ENCODE results near the gene KRT77. TPM values are rescaled to one million over a fixed set of nuclear protein-coding genes. Genes with fewer than 3 reads are reported as not detected.

Gene KRT77
- total RNA-seq, 1 donor from 2014 or later = not detected

DNA sequence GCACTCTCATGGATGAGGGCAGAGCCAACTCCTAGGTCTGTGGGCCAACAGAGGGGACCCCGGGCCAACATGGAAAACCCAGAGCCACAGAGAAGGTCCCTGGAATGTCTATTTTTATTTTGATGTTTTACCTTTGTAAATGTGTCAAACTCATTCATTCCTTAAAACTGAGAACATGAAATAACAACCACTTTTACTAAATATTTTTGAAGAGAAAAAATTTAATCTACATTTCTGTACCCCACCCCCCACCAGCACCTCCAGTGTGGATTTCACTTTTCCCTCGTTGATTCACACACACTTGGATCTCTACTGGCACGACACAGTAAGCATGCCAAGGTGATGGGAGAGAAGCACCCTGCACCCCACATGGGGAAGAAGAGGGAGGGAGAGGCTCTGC is 6.7 kb downstream of the KRT77 start:
- intact Hi-C loops (cut with DNase I) = no loop called here

DNA sequence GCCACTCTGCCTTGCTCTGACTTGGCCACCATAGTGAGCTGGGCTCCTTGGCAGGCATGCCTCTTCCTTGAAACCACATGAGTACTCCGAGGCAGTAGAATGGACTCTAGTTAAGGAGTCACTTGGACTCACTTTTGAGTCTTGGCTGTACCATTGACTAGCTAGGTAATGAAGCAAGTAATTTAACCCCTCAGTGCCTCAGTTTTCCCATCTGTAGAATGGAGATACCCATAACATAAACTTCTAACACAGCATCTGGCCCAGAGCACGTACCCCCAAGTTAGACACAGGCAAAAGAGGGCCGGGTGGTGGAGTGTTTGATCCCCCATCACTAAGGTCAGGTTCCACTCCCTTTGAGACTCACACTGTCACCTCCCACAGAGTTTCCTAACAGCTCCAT is 8.3 kb downstream of the KRT77 start:
- DNase-seq (ENCODE audit: low spot score) = no peak
- intact Hi-C loops (cut with DNase I) = no loop called here

More for the DNA sequence above, 6.7 kb downstream of the KRT77 start:
- no peak for DNase-seq (ENCODE audit: low spot score)

DNA sequence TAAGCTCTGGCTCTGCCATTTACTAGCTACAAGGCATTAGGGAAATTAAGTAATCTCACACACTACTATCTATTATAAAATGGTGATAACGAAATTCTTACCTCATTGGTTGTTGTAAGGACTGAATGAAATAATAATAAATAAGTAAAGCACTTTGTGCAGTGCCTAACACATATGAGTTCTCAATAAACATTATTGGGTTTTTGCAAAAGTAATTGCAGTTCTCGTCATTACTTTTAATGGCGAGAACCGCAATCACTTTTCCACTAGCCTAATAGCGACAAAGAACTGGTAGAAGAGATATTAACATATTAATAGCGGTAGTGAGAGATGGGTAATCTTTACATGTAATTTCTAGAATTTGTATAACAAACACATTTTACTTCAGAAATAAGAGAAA is 9.2 kb downstream of the KRT77 start:
- intact Hi-C loops (cut with DNase I) = no loop called here
- DNase-seq (ENCODE audit: low spot score) = no peak

DNA sequence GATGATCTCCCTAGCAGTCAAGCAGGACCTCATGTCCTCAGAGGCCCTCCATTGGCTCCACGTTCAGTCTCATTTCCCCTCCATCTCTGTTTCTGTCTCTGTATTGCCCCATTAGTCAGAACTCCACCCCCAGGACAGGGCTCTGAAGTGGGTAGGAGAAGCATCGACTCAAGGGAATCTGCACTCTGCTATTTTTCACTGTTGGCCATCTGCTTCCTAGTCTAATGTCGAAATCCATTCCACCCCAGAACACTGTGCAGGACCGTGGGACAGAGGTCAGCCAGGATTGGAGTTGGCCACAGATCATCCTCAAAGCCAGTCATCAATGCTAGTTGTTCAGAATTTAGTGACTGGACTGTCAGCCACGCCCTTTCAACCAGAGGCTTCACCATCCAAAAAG is 10.1 kb downstream of the KRT77 start:
- intact Hi-C loops (cut with DNase I) = no loop called here
- DNase-seq (ENCODE audit: low spot score) = no peak

DNA sequence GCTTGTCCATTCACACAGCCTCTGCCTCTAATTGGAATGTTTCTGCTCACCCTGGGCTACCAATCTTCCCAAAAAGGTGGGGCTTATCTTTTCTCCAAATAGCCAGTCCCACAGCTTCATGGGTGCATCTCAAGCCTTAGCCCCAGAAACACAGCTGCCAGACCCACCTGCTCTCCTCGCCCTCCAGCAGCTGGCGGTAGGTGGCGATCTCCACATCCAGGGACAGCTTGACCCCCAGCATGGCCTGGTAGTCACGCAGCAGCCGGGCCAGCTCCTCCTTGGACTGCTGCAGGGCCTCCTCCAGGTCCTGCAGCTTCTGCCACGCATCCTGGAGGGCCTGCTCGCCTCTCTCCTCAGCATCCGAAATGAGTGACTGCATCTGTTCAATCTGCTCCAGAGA is 11.1 kb downstream of the KRT77 start:
- DNase-seq (ENCODE audit: low spot score) = no peak
- intact Hi-C loops (cut with DNase I) = no loop called here

DNA sequence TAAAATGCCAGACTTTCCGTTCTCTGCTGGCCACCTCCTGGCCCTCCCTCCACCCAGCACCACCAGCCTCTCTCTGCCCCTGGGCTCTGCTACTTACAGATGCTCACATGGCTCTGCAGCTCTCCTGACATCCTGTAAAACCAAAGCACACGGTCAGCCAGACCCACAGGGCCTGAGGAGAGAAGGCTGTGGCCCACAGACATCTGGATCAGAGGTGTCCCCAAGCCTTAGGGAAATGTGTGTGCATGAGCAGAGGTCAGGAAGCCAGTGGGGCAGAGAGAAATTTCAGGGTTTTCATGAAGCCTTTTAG is 11.5 kb downstream of the KRT77 start:
- DNase-seq (ENCODE audit: low spot score) = no peak
- intact Hi-C loops (cut with DNase I) = no loop called here

DNA sequence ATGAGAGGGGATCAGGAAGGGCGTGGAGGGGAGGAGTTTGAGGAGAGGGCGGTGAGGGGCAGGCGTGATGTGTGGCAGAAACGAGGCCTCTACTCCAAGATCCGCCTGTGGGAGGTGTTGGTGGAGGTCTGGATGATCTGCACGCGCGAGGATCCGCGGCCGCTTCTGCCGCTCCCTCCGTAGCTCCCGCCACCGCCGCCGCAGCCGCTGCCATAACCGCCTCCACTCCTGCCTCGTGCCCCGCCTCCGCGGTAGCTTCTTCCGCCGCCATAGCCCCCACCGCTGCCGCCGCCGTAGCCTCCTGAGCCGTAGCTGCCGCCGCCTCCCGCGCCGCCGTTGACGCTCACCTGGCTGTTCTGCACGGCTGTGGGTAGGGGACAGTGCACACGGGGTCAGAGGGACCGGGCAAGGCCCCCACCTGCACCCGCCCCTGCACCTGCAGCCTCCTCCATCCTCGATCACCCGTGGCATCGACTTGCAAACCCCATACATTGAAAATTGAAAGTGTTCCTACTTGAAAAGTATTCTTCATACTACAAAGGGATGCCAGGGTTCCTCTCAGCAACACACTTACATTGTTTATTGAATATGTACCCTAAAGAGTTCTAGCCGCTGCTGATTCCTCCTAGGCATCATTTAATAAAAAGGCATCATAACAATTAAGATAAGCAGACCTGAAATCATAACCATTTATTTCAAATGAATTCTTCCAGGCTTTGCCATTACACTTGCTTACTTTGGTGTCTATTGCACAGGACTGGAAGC is 12.1 kb downstream of the KRT77 start:
- DNase-seq (ENCODE audit: low spot score) = no peak
- intact Hi-C loops (cut with DNase I) = no loop called here

DNA sequence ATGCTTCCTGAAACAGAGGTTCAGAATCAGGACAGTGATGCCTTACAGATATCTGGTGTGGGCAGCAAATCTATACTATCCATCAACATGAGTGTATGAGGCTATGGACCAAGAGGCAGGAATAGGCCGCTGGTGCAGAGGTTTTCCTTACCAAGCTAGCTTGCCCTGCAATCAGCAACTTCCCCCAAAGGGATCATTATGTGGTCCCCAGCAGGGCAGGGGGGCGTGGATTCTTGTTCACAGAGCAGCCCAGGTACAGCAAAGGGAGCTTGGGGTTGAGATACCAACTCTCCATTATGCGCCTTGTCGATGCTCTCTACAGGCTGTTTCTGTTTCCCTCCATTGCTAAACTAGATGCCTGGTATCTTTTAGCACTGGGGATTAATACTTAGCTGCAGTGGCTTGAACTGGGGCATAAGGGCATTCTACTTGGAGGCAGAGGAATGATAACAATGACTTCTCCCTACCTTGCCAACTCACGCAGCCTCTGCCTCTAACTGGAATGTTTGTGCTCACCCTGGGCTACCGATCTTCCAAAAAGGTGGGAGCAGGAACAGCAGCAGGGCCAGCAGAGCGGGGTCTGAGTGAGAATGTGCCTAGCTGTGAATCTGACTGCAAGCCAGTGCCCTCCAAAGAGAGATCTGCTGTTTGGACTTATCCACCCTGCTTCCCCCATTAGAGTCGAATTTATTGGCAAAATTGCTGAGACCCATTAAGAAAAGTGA is 12.8 kb downstream of the KRT77 start:
- no peak for DNase-seq (ENCODE audit: low spot score)

DNA sequence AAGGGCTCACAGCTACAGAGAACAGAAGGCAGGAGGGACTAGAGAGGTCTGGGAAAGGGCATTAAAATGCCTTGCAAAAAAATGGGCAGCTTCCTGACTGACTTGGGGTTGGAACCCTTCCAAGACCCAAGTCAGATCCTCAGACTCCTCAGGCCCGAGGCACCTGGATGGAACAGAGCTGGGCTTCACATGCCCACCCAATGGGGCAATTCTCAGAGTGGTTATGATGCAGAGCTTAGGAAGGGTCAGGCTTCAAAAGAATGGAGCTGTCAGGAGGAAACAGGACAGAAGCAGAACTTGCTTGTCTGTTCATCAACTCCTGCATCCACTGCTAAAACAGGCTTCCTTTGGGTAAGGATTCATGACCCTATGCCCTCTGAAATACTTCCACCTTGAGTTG is 13.4 kb downstream of the KRT77 start:
- intact Hi-C loops (cut with DNase I) = no loop called here
- DNase-seq (ENCODE audit: low spot score) = no peak

More for the DNA sequence above, 12.8 kb downstream of the KRT77 start:
- intact Hi-C loops (cut with DNase I) = no loop called here

DNA sequence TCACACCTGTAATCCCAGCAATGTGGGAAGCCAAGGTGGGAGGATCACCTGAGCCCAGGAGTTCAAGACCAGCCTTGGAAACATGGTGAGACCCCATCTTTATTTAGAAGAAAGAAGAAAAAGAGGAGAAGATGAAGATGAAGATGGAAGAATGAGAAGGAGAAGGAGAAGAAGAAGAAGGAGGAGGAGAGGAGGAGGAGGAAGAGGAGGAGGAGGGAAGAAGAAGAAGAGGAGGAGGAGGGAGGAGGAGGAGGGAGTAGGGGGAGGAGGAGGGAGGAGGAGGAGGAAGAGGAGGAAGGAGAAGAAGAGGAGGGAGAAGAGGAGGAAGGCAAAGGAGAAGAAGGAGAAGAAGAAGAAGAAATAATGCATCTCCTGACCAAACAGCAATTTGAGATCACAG is 14.1 kb downstream of the KRT77 start:
- intact Hi-C loops (cut with DNase I) = no loop called here

DNA sequence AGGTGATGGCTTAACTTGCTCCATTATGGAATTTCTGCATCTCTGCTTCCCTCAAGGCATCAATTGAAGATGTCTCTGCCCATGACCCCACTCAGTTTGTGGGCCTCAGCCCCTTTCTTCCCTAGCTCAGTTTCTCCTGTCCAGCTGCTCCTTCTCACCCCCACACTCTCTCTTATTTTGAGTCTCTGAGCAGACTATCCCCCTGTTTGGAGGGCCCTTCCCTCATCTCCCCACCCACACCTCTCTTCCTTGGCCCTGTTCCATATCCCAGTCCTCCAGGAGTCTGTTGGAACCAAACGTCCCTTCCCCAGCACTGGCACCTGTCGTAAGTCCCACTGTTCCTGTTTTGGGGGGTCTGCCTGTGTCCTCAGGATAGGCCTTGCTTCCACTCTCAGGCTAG is 14.8 kb downstream of the KRT77 start:
- no peak for DNase-seq (ENCODE audit: low spot score)

More for the DNA sequence above, 14.1 kb downstream of the KRT77 start:
- DNase-seq (ENCODE audit: low spot score) = no peak

DNA sequence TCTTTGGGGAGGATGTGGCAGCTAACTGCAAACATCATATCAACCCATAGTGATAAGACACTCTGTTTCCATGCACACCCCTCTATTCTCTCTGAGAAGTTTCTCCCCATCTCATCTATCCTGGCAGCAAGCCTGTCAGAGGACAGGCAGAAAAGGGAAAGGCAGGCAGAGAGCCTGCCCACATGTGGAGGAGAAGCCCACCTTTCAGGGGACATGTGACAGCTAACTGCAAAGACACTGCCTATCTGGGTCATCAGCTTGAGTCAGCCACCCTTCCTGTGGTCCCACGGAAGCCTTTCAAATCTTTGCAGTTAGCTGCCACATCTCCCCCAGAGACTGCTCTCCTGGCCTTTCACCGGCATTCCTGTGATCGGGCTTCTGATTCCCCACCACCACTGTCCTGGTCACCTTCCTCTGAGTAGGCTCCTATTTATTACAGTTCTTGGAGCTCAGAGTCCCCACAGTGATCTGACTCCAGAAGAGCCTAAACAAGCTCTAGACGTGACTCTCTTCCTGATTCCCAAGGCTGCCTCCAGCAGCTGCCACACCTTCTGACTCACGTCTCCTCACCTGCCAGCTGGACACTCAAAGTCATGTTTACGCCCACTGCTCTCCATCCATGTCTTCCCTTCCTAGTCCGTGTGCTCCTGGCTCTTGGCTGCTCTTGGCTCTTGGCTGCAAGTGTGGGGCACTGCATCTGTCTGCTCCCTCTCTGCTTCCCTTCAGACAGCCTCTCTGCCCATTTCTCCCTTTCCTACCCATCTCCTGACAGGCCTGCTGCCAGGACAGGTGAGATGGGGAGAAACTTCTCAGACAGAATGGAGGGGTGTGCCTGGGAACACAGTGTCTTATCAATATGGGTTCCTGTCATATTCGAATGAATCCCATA is 15.6 kb downstream of the KRT77 start:
- no peak for DNase-seq (ENCODE audit: low spot score)
- intact Hi-C loops (cut with DNase I) = no loop called here

More for the DNA sequence above, 14.8 kb downstream of the KRT77 start:
- intact Hi-C loops (cut with DNase I) = no loop called here

DNA sequence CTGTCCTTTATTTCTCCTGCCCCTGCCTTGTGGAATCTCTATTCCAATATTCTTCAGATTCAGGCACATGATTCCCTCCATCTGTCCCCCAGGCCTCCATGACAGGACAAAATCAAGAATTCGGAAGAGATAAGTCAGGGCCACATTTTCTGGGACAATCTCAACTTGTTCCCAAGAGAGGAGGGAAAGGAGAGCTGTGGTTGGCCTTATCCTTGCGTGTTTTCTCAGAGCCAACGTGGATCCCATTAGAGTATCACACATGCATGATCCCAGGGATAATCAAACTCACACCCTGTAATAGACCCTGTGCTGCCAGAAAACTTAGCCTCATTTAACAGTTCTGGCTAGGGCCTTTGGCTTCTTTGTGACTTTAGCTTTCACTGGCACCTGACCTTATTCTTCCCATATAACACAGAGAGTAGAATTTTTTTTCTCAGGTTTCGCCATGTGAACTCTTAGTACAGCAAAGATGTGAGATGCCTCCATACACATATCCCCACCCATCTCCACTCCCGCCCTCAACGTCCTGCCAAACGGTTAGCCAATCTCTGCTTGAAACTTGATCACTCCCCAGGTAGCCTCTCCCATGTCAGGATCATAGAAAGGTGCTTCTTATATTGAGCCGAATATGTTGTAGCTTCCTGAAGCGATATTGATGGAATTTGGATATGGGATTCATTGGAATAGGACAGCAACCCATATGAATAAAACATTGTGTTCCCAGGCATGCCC is 16.4 kb downstream of the KRT77 start:
- no peak for DNase-seq (ENCODE audit: low spot score)
- intact Hi-C loops (cut with DNase I) = no loop called here

DNA sequence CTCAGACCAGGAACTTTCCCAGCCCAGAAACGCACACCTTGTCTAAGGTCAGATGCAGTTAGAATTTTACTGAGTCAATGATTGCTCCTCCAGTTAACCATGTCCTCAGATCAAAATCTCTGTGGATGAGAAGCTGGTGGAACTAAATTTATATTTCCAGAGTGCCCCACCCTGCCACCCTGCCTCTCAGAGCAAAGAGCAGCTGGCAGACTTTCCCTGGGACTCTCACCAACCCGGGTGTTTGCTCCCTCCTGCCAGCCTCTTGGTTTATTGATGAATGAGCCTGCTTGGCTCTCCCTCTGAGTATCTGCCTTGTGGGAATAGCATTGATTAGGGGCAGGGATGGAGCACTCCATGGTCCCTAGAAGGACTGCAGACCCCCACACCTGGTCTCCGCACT is 17.3 kb downstream of the KRT77 start:
- intact Hi-C loops (cut with DNase I) = no loop called here
- peak; percentile 27 for DNase-seq (ENCODE audit: low spot score)

DNA sequence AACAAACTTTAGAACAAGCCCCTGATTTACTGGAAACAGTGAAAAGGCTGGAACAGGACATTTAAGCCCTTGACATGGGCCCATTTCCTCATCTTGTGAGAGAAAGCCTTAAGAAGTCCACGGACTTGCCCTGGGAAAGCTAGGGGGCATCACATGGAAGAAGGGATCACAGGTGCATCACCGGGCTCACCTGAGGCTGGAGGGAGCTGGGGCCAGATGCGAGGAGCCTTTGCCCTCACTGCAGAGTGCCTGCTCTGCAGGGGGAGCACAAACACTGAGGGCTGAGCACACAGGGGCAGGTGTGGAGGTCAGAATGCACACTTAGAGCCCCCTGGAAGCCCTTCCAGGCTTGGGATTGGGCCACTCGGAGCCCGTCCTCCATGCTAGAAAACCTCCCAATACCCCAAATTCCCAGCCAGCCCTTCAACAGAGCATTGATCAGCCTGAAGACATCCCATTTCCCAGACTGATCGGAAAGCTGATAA is 17.9 kb downstream of the KRT77 start:
- no peak for DNase-seq (ENCODE audit: low spot score)
- intact Hi-C loops (cut with DNase I) = no loop called here

DNA sequence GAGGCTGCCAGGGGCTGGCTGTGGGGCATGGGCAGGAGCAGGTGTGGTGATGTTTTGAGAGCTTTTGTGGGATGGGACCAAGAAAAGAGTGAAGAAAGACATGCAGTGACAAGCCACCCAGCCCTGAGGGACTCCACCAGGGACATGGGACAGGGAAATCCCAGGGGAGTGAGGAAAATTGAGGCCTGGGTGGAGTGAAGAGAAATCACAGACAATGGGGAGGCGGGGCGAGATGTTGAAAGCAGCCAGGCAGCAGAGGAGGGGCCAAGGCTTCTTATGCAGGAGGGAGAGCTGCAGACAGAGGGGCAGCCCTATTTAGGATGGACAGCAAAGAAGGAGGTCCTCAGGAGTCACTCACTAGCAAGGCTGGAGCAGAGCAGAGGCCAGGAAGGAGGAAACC is 18.9 kb downstream of the KRT77 start:
- intact Hi-C loops (cut with DNase I) = no loop called here
- no peak for DNase-seq (ENCODE audit: low spot score)

DNA sequence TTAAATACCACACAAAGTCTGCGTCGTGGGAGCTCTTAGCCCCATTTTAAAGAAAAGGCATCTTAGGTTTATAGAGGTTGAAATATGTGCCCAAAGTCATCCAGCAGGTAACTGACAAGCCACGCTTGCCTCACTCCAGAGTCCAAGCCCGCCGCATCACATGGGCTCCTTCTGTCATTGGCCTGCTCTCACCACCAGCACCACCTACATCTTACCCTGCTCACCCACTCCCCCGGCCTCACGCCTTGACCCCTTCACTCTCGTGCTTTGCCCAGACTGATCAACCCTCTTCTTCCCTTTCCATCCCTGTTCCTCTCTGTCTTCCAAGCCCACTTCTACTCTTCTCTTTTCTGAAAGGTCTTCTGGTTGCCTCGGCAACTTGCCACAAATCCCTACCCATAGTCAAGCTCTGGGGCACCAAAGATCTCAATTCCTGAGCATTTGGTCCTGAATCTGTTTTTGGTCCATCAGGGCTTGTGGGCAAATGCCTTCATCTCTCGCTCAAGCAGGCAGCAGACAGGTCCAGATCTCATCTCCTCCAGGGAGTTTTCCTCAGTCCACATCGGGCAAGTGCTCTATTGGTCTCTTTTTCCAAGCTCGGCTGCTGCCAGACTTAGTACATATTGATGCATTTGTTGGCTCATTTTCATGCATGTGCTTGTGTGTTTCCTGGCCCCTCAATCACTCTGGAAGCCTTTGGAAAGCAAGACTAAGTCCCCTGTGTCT is 19.6 kb downstream of the KRT77 start:
- DNase-seq (ENCODE audit: low spot score) = no peak
- intact Hi-C loops (cut with DNase I) = no loop called here

DNA sequence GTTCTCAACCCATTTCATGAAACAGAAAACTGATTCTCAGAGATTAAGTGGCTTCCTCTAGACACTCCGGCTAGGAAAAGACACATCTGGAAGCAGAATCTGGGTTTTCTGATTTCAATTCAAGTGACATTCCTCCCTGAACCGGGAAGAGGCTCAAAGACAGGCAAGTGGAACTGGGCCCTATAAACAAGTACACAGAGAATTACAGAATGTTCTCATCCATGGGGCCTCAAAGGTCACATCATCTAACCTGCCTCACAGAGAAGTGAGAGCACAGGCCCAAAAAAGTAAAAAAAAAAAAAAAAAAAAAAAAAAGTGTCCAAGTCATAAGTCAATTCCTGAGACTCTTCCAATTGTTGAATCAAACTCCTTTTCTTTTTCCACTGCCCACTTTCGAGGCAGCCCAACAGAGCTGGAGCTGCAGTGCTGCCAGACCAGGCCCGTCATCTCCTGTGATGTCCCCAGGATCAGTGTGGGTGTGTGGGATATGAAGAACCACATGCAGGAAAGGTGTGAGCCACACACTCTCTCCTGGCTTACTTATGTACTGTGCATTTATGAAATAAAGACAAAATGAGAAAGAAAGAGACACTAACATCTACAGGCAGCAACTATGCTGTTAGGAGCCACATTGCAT is 20.3 kb downstream of the KRT77 start:
- intact Hi-C loops (cut with DNase I) = no loop called here
- DNase-seq (ENCODE audit: low spot score) = no peak

DNA sequence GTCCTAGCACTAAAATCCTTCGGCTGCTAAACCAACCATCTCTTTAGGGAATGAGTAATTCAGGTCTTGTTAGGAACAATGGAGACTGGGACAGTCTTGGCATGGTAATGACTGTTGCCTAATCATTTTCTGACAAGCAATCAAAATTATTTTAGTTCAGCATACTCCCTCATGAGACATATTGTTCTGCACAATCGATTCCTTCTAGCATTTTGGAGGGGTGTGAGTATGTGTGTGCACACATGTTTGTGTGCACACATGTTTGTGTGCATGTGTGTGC is 21.0 kb downstream of the KRT77 start:
- intact Hi-C loops (cut with DNase I) = no loop called here
- DNase-seq (ENCODE audit: low spot score) = no peak

All from cardiac septum (tissue), 1 donor.